ENCODE measurements around the gene VANGL2. TPM values are rescaled to one million over a fixed set of nuclear protein-coding genes. Genes with fewer than 3 reads are reported as not detected.

Gene VANGL2
- total RNA-seq, 4 donors from 2014 or later = 0.26 to 1.2 (median 0.78) TPM; not detected in 1

DNA sequence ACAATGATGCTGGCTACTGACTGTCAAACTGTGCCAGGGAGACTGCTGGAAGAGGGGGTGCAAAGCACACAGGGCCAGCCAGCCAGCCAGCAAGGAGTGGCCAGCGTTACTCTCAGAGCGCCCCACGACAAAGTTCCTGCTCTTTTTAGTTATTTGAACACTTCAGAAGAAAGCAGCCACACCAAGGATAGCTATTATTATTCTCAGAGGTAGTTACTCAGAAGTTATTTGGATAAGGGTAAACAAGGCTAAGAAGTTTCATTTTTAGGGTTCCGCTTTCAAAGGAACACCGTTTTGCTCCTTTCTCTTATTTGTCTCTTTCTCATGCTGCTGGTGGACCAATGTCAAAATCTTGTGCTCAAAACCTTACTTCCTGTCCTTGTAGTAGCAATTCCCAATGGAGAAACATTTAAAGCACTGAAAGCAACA is 59.9 kb downstream of the VANGL2 start:
- Histone ChIP-seq H3K4me1 (no peaks in the 10 kb centered on the region), H3K36me3 (no peaks in the 10 kb centered on the region), H3K27ac (no peak overlapping the region), H3K4me3 (no peak overlapping the region), H3K27me3 (no peaks in the 10 kb centered on the region), H3K9me3 (no peaks in the 10 kb centered on the region)
- ATAC-seq = no peak
- TF ChIP-seq, protein P1, sequence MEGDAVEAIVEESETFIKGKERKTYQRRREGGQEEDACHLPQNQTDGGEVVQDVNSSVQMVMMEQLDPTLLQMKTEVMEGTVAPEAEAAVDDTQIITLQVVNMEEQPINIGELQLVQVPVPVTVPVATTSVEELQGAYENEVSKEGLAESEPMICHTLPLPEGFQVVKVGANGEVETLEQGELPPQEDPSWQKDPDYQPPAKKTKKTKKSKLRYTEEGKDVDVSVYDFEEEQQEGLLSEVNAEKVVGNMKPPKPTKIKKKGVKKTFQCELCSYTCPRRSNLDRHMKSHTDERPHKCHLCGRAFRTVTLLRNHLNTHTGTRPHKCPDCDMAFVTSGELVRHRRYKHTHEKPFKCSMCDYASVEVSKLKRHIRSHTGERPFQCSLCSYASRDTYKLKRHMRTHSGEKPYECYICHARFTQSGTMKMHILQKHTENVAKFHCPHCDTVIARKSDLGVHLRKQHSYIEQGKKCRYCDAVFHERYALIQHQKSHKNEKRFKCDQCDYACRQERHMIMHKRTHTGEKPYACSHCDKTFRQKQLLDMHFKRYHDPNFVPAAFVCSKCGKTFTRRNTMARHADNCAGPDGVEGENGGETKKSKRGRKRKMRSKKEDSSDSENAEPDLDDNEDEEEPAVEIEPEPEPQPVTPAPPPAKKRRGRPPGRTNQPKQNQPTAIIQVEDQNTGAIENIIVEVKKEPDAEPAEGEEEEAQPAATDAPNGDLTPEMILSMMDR (IDR thresholded peaks at IDR 0.05 in 4 of 5, conservative IDR thresholded peaks at IDR 0.05 in 1 of 5) = no peak
- no peak for TF ChIP-seq POLR2A (IDR thresholded peaks at IDR 0.05)
- no peak for DNase-seq
- intact Hi-C loops (cut with DNase I; ENCODE audit: low total_unique reads) (no loop called here), in situ Hi-C loops (cut with MboI; ENCODE audit: low sequenced_read_pairs in 4 of 4) (no loop called here)

DNA sequence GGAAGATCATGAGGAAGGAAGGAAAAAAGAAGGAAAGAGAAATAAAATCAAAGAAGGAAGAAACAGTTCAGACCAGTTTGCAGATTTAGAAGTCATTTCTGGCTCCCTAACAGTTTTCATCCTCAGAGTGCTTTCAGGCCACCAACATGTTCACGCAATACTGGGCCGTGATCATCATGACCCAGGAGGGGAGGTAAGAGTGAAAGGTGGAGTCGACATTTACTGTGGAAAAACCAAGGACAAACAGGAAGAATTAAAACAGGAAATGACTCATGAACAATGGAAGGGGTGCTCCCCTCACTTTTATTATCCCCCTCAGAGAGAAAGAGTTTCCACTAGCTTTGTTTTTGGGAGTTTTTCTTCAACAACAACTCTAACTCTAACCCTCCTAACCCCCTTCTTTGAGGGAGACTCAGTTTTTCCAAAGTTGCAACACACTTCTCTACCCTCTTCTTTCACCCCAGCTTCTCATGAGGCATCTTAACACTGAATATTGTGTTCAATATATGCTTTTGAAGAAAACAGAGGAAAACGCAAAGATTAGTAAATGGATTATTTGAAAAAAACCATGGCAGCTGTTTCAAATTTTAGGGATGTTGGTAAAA is 60.4 kb downstream of the VANGL2 start:
- in situ Hi-C loops (cut with MboI; ENCODE audit: low sequenced_read_pairs in 4 of 4) = no loop called here
- TF ChIP-seq, protein P1 (IDR thresholded peaks at IDR 0.05 in 4 of 5, conservative IDR thresholded peaks at IDR 0.05 in 1 of 5) = no peak
- TF ChIP-seq POLR2A (IDR thresholded peaks at IDR 0.05) = no peak
- no peak overlapping the region for H3K27ac ChIP-seq

DNA sequence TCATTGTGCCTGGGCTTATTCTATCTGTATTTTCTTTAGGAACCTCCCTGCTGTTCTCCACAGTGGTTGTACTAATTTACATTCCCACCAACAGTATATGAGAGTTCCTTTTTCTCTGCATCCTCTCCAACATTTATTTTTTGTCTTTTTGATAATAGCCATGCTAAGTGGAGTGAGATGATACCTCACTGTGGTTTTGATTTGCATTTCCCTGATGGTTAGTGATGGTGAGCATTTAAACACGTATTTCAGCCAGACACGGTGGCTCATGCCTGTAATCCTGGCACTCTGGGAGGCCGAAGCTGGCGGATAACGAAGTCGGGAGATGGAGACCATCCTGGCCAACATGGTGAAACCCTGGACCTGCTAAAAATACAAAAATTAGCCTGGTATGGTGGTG is 64.8 kb downstream of the VANGL2 start:
- in situ Hi-C loops (cut with MboI; ENCODE audit: low sequenced_read_pairs in 4 of 4) (no loop called here), intact Hi-C loops (cut with DNase I; ENCODE audit: low total_unique reads) (no loop called here)
- H3K27me3 ChIP-seq = no peaks in the 10 kb centered on the region
- no peak overlapping the region for H3K4me3 ChIP-seq
- no peak for TF ChIP-seq POLR2A (IDR thresholded peaks at IDR 0.05)
- TF ChIP-seq, protein P1 (IDR thresholded peaks at IDR 0.05 in 4 of 5, conservative IDR thresholded peaks at IDR 0.05 in 1 of 5) = no peak
- no peaks in the 10 kb centered on the region for H3K36me3 ChIP-seq
- ATAC-seq (no peak), DNase-seq (no peak)
- H3K4me1 ChIP-seq = no peaks in the 10 kb centered on the region
- H3K27ac ChIP-seq = no peak overlapping the region
- H3K9me3 ChIP-seq = no peaks in the 10 kb centered on the region

More for the DNA sequence above, 60.4 kb downstream of the VANGL2 start:
- Histone ChIP-seq H3K27me3 (no peaks in the 10 kb centered on the region), H3K4me3 (no peak overlapping the region), H3K4me1 (no peaks in the 10 kb centered on the region), H3K36me3 (no peaks in the 10 kb centered on the region), H3K9me3 (no peaks in the 10 kb centered on the region)
- intact Hi-C loops (cut with DNase I; ENCODE audit: low total_unique reads) = no loop called here
- no peak for ATAC-seq
- DNase-seq = no peak

DNA sequence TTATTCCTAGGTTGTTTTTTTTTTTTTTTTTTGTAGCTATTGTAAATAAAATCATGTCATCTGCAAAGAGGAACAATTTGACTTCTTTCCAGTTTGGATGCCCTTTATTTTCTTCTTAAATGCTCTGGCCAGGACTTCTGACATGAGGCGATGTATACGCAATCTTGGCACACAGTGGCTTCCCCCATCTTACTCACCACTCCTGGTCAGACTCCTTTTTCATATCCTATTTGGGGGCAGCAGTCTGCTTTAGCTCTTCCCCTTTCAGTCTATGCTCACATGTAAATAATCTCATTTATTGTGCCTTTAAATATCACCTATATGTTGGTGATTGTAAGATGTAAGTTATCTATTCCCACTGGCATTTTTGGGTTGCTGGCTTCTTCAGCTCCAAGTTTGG is 66.6 kb downstream of the VANGL2 start:
- intact Hi-C loops (cut with DNase I; ENCODE audit: low total_unique reads) = no loop called here
- no peaks in the 10 kb centered on the region for H3K9me3 ChIP-seq
- no peaks in the 10 kb centered on the region for H3K36me3 ChIP-seq
- in situ Hi-C loops (cut with MboI; ENCODE audit: low sequenced_read_pairs in 4 of 4) = no loop called here
- ATAC-seq (no peak), DNase-seq (no peak)
- H3K27ac ChIP-seq = no peak overlapping the region
- TF ChIP-seq, protein P1 (IDR thresholded peaks at IDR 0.05 in 4 of 5, conservative IDR thresholded peaks at IDR 0.05 in 1 of 5) = no peak
- TF ChIP-seq POLR2A (IDR thresholded peaks at IDR 0.05) = no peak
- no peak overlapping the region for H3K4me3 ChIP-seq
- no peaks in the 10 kb centered on the region for H3K4me1 ChIP-seq
- peaks cover 0 to 2% (median 0%) of the 10 kb centered on the region in 3 donors for H3K27me3 ChIP-seq

DNA sequence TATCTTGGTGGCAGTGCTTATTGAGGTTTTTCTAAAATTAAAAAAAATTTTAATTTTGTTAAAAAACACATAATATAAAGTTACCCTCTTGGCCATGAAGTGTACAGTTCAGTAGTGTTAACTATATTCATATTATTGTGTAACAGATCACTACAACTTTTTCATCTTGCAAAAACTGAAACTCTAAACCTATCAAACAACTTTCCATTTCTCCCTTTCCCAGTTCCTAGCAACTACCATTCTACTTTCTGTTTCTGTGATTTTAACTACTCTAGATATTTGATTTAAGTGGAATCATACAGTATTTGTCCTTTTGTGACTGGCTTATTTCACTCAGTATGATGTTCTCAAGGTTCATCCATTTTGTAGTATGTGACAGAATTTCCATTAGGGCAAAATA is 67.2 kb downstream of the VANGL2 start:
- in situ Hi-C loops (cut with MboI; ENCODE audit: low sequenced_read_pairs in 4 of 4) = no loop called here
- ATAC-seq = no peak
- Histone ChIP-seq H3K4me1 (no peaks in the 10 kb centered on the region), H3K36me3 (no peaks in the 10 kb centered on the region), H3K27me3 (peaks cover 0 to 2% (median 0%) of the 10 kb centered on the region in 3 donors), H3K4me3 (no peak overlapping the region), H3K27ac (no peak overlapping the region), H3K9me3 (no peaks in the 10 kb centered on the region)
- intact Hi-C loops (cut with DNase I; ENCODE audit: low total_unique reads) = no loop called here
- no peak for DNase-seq
- TF ChIP-seq POLR2A (IDR thresholded peaks at IDR 0.05) = no peak
- TF ChIP-seq, protein P1 (IDR thresholded peaks at IDR 0.05 in 4 of 5, conservative IDR thresholded peaks at IDR 0.05 in 1 of 5) = no peak

All from gastrocnemius medialis (tissue), 4 donors.